Measurements from ENCODE around the gene HMOX1.
A peak's percentile ranks its signal among the peaks of the same experiment; 100 is the strongest.

The HMOX1 gene

DNA sequence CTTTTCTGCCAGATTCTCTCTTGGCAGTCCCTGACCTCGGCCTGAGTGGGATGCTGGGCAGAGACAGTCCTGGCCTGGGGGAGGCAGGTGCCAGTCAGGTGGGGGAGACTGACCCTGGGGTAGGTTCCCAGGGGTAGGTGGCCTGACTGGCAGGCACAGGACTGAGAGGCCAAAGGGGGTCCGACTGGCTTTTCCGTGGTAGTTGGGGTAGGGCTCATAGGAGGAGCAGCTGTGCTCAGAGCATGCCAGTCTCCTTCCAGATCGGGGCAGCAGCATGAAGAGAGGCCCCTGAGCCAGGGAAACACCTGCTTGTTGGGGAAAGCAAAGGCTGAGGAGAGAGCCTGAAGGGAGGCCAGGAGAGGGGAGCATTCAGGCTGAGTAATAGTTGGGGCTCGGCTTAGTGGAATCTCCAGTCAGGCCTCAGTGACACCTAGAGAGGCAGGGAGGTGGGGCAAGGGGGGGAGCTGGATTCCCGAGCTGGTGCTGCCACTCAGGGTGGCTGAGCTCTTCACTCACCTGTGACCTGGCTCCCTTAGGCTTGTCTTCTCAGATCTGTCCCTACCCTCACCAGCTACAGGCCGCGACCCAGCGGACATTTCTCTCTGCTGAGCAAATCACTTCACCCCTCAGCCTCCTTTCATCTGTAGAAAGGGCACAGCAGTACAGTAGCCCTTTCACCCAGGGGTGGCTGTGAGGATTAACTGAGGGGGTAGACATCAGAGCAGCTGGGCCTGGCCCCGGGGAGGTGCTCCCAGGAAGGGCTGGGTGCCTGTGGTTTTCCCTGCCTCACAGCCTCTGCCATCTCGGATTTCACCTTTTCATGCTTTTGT, 45.3 kb downstream of the HMOX1 start:
- no peak overlapping the region for H3K4me3 ChIP-seq (ENCODE audit: low read depth, low read length)
- H3K79me2 ChIP-seq: no peaks in the 10 kb centered on the region
- H3K27me3 ChIP-seq (ENCODE audit: control insufficient read depth, insufficient read depth, low read length): no peaks in the 10 kb centered on the region
- peak overlapping the region; percentile 78 for H2AFZ ChIP-seq
- H3K4me2 ChIP-seq (ENCODE audit: low read length): no peak overlapping the region
- H3K9me3 ChIP-seq (ENCODE audit: control insufficient read depth, low read length): no peaks in the 10 kb centered on the region
- TF ChIP-seq CTCF (IDR thresholded peaks at IDR 0.05): no peak
- H3K36me3 ChIP-seq (ENCODE audit: control insufficient read depth, insufficient read depth, low read length): no peaks in the 10 kb centered on the region
- H3K27ac ChIP-seq: peak overlapping the region; percentile 71
- H3K4me1 ChIP-seq: no peaks in the 10 kb centered on the region
- H3K9ac ChIP-seq: no peak overlapping the region

DNA sequence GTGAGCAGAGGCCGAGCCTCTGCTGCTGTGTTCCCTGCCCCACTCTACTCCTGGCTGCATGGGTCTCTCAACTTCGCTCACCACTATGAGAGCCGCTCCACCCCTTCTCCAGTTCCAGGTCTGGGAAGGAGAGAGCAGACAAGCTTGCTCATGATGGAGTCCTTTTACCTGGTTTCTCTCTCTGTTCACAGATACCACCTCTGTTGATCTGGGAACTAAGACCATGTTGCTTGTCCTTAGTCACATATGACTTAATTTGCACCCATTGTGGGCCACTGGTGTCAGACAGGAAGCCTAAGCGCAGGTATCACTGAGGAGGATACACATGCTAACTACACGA, 45.9 kb downstream of the HMOX1 start:
- Histone ChIP-seq H3K36me3 (ENCODE audit: control insufficient read depth, insufficient read depth, low read length) (no peaks in the 10 kb centered on the region), H3K9ac (no peak overlapping the region), H3K79me2 (no peaks in the 10 kb centered on the region), H3K27ac (peak overlapping the region; percentile 71), H3K4me2 (ENCODE audit: low read length) (no peak overlapping the region), H3K27me3 (ENCODE audit: control insufficient read depth, insufficient read depth, low read length) (no peaks in the 10 kb centered on the region), H3K4me3 (ENCODE audit: low read depth, low read length) (no peak overlapping the region), H3K4me1 (no peaks in the 10 kb centered on the region), H3K9me3 (ENCODE audit: control insufficient read depth, low read length) (no peaks in the 10 kb centered on the region), H2AFZ (peak overlapping the region; percentile 78)
- TF ChIP-seq CTCF (IDR thresholded peaks at IDR 0.05): no peak

DNA sequence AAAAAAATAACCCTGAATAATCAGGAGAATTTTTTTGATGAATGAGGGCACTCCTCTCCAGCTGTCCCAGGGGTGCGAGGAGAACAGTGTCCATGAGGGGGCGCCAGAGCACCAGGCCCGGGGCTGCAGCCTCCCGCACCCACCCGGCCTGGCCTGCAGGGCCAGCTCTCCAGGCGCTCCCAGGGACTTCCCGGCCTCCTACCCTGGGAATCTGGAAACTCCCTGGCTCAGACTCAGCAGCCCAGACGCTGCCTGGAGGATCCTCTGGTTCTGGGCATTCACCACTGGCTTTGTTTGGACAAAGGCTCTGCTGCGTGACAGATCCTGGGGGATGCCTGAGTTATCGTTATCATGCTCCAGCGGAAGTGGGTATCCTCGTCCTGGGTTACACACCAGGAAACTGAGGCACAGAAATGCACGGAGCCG, 50.0 kb downstream of the HMOX1 start:
- peak overlapping the region; percentile 24 for H3K27ac ChIP-seq
- no peaks in the 10 kb centered on the region for H3K4me1 ChIP-seq
- TF ChIP-seq CTCF (IDR thresholded peaks at IDR 0.05): peak; percentile 79
- no peak overlapping the region for H3K4me2 ChIP-seq (ENCODE audit: low read length)
- no peaks in the 10 kb centered on the region for H3K27me3 ChIP-seq (ENCODE audit: control insufficient read depth, insufficient read depth, low read length)
- no peaks in the 10 kb centered on the region for H3K79me2 ChIP-seq
- H2AFZ ChIP-seq: no peak overlapping the region
- H3K4me3 ChIP-seq (ENCODE audit: low read depth, low read length): no peak overlapping the region
- no peaks in the 10 kb centered on the region for H3K9me3 ChIP-seq (ENCODE audit: control insufficient read depth, low read length)
- no peaks in the 10 kb centered on the region for H3K36me3 ChIP-seq (ENCODE audit: control insufficient read depth, insufficient read depth, low read length)
- H3K9ac ChIP-seq: no peak overlapping the region

- Histone ChIP-seq H3K4me3 (ENCODE audit: low read depth, low read length) (no peak overlapping the region), H3K36me3 (ENCODE audit: control insufficient read depth, insufficient read depth, low read length) (no peaks in the 10 kb centered on the region), H3K4me1 (no peaks in the 10 kb centered on the region), H3K9me3 (ENCODE audit: control insufficient read depth, low read length) (no peaks in the 10 kb centered on the region), H3K4me2 (ENCODE audit: low read length) (no peak overlapping the region), H3K27me3 (ENCODE audit: control insufficient read depth, insufficient read depth, low read length) (no peaks in the 10 kb centered on the region), H2AFZ (no peak overlapping the region), H3K9ac (no peak overlapping the region), H3K27ac (no peak overlapping the region), H3K79me2 (no peaks in the 10 kb centered on the region)
- TF ChIP-seq CTCF (IDR thresholded peaks at IDR 0.05): no peak
Observed at GRCh38 chr22:35431483-35432227, 50.8 kb downstream of the HMOX1 start.
